Kidney epithelial cell (primary cell): Measurements from ENCODE around the gene ACOD1. TPM values are rescaled to one million over a fixed set of nuclear protein-coding genes. Genes with fewer than 3 reads are reported as not detected.

ENCODE experiments used
- DNase-seq: peaks from one replicate; pipeline ENCODE4 v3.0.0-alpha.2; 2010; ENCODE audit warnings: low read depth
- H3K27me3 ChIP-seq: 2 replicates; pipeline ENCODE4 v1.6.0; 2011; ENCODE audit warnings: low read length; ENCODE audit not compliant: control insufficient read depth, insufficient read depth
- H3K36me3 ChIP-seq: 2 replicates; pipeline ENCODE4 v1.5.1; 2011; ENCODE audit warnings: low read length; ENCODE audit not compliant: control insufficient read depth, insufficient read depth
- H3K4me3 ChIP-seq: 2 replicates; pipeline ENCODE4 v1.5.1; 2011; ENCODE audit warnings: low read depth, mild to moderate bottlenecking, control low read depth, low read length
- total RNA-seq: library from RNA; depleted of rRNA; stranded (reverse); fragments of >200 nt; gene quantifications from 2 replicates; pipeline ENCODE4 v1.2.3, GENCODE V29; 2015
- TF ChIP-seq, protein P1 (sequence below): IDR thresholded peaks from 2 replicates; pipeline ENCODE4 v1.5.1; 2011; ENCODE audit warnings: mild to moderate bottlenecking, moderate library complexity, low read length, control low read depth, inconsistent platforms; ENCODE audit not compliant: insufficient read depth, poor library complexity, severe bottlenecking

The ACOD1 gene
- total RNA-seq, 1 donor from 2014 or later = not detected

DNA sequence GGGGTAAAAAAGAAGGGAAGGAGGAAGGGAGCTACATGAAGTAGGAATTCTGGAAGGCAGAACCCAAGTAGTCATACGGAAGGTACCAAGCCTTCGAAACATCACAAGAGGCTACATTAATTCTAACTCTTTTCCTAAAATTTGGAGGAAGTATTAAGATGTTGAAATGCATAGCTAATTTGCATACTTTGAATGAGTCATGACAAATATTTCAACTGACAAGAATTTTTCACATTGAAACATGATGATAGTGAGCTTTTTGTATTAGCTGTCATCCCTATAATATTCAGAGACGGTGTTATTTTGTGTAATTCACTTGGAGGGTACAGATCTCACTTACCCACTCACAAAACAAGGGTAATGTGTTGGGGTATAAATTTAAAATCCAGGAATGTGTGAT lies 9.1 kb upstream of the ACOD1 start:
- Histone ChIP-seq H3K36me3 (no peaks in the 10 kb centered on the region), H3K4me3 (no peak overlapping the region), H3K27me3 (no peaks in the 10 kb centered on the region)
- DNase-seq = no peak
- TF ChIP-seq, protein P1, sequence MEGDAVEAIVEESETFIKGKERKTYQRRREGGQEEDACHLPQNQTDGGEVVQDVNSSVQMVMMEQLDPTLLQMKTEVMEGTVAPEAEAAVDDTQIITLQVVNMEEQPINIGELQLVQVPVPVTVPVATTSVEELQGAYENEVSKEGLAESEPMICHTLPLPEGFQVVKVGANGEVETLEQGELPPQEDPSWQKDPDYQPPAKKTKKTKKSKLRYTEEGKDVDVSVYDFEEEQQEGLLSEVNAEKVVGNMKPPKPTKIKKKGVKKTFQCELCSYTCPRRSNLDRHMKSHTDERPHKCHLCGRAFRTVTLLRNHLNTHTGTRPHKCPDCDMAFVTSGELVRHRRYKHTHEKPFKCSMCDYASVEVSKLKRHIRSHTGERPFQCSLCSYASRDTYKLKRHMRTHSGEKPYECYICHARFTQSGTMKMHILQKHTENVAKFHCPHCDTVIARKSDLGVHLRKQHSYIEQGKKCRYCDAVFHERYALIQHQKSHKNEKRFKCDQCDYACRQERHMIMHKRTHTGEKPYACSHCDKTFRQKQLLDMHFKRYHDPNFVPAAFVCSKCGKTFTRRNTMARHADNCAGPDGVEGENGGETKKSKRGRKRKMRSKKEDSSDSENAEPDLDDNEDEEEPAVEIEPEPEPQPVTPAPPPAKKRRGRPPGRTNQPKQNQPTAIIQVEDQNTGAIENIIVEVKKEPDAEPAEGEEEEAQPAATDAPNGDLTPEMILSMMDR = no peak

DNA sequence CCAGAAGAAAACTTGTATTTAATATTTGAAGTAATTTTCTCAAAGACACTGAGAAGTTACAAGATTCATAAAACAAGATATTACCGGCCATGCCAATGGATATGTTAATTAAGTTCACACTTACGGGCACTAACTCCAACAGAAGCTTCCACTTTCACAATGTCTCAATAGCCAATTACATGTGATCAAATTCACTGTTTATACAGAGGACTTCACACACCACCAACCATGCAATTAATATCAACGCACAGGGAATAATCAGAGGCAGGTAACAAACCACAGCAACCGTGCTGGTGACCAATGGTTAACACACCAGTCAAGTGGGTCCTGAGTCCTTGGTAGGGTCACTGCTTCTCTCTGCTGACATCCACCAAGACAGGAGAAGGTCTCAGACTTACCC lies 5.9 kb upstream of the ACOD1 start:
- no peak for DNase-seq
- no peaks in the 10 kb centered on the region for H3K36me3 ChIP-seq
- H3K4me3 ChIP-seq = no peak overlapping the region
- TF ChIP-seq, protein P1 = no peak
- H3K27me3 ChIP-seq = no peaks in the 10 kb centered on the region

DNA sequence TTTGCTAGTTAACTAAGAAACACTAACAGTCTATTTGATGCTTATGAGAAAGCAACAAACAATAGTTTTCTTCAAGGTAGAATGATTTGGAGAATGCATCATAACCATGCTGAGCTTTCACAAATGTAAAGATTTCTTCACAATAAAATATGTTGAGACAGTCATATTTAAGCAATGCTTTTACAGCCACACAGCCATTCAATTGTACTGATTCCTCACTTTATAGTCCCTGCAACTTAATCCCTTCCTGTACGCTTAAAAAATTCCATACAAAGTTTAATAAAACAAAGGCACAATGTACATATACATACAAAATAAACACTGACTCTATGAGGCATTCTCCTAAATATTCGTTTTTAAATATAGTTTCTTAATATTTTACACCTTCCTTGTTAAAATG lies 4.7 kb upstream of the ACOD1 start:
- Histone ChIP-seq H3K27me3 (no peaks in the 10 kb centered on the region), H3K4me3 (no peak overlapping the region), H3K36me3 (no peaks in the 10 kb centered on the region)
- DNase-seq = no peak
- TF ChIP-seq, protein P1 = no peak

DNA sequence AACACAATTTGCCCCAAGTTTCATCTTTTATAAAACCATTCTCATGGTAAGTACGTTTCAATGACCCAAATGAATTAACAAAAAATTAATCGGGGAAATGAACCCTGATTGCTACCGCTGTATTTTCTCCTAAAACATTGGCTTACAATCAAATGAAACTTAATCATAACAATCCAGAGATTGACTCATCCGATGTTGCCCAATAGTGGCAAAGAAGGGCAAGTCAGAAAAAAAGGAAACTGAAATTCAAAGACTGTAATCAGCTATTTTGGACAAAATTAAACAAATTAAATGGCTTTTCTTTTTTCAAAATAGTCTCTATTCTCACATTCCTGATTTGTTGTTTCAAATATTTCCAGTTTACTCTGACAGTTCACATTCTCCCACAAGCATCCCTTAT lies 3.9 kb upstream of the ACOD1 start:
- DNase-seq = no peak
- TF ChIP-seq, protein P1 = no peak

DNA sequence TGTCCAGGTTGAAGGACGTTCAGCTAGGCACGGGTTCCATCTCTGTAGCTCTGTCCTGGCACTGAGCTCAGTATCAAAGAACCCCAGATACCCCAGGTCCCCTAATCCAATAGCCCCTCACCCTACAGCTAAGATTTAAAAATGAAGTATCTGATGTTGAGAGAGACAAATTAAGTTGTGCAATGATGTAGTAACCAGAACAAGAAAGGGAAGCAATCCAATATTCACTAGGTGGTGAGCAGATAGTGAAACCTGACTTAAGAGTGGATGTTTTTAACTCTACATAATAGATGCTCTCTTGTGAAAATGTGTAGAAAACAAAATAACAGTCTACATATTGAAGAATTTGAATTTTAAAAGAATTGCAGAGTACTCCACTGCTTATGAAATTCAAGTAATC lies 1.8 kb downstream of the ACOD1 start:
- Histone ChIP-seq H3K27me3 (no peaks in the 10 kb centered on the region), H3K36me3 (no peaks in the 10 kb centered on the region), H3K4me3 (no peak overlapping the region)
- TF ChIP-seq, protein P1 = no peak
- DNase-seq = no peak

More for the DNA sequence above, 3.9 kb upstream of the ACOD1 start:
- Histone ChIP-seq H3K27me3 (no peaks in the 10 kb centered on the region), H3K36me3 (no peaks in the 10 kb centered on the region), H3K4me3 (no peak overlapping the region)

DNA sequence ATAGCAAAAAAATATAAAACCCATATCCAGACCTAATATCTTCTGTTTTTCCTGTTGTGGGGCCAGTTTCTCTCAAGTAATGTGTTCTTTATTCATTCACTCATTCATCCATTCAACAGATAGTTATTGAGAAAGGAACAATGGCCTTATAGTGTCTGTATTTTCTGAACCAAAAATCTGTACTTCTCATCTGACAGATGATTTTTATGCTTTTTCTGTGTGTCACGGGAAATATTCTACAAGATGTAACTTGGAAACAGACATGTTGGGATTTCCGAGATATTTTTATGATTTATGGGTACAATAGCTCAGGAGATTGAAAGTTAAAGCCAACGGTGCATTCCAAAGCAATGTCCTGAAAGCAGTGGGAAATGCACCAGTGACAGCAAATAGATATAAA lies 5.7 kb downstream of the ACOD1 start:
- H3K36me3 ChIP-seq = no peaks in the 10 kb centered on the region
- TF ChIP-seq, protein P1 = no peak
- DNase-seq = no peak

More for the DNA sequence above, 5.7 kb downstream of the ACOD1 start:
- H3K4me3 ChIP-seq = no peak overlapping the region
- H3K27me3 ChIP-seq = no peaks in the 10 kb centered on the region
